ENCODE measurements around the gene CMSS1. TPM values are rescaled to one million over a fixed set of nuclear protein-coding genes. Genes with fewer than 3 reads are reported as not detected.

CMSS1 gene
- total and polyA plus RNA-seq, 11 donors = 13.5 to 48.4 (median 34.8) TPM

GRCh38 chr3:99868311-99868646 lies 50.6 kb downstream of the CMSS1 start:
- Histone ChIP-seq H3K27ac (peak overlapping the region in 4 of 12 donors; percentile 13 to 89 (median 18)), H3K27me3 (no peaks in the 10 kb centered on the region), H3K36me3 (peaks cover 0 to 56% (median 22%) of the 10 kb centered on the region in 9 donors), H3K9me3 (no peaks in the 10 kb centered on the region), H3K4me3 (peak overlapping the region in 2 of 12 donors; percentile 6 to 12), H3K4me1 (peaks cover 0 to 94% (median 59%) of the 10 kb centered on the region in 12 donors)
- no peak for DNase-seq
- TF ChIP-seq, protein P1, sequence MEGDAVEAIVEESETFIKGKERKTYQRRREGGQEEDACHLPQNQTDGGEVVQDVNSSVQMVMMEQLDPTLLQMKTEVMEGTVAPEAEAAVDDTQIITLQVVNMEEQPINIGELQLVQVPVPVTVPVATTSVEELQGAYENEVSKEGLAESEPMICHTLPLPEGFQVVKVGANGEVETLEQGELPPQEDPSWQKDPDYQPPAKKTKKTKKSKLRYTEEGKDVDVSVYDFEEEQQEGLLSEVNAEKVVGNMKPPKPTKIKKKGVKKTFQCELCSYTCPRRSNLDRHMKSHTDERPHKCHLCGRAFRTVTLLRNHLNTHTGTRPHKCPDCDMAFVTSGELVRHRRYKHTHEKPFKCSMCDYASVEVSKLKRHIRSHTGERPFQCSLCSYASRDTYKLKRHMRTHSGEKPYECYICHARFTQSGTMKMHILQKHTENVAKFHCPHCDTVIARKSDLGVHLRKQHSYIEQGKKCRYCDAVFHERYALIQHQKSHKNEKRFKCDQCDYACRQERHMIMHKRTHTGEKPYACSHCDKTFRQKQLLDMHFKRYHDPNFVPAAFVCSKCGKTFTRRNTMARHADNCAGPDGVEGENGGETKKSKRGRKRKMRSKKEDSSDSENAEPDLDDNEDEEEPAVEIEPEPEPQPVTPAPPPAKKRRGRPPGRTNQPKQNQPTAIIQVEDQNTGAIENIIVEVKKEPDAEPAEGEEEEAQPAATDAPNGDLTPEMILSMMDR (IDR thresholded peaks at IDR 0.05) = no peak
- no peak for TF ChIP-seq POLR2A (IDR thresholded peaks at IDR 0.05)
- WGBS, 4 donors = 0 to 12% (median 6%) methylated on average over 1 of the region's 1 CpG
- no peak for ATAC-seq
- intact Hi-C loops (cut with DNase I) = no loop called here

GRCh38 chr3:99869621-99870020 lies 52.0 kb downstream of the CMSS1 start:
- H3K9me3 ChIP-seq = no peaks in the 10 kb centered on the region
- no peaks in the 10 kb centered on the region for H3K27me3 ChIP-seq
- DNase-seq = no peak
- H3K27ac ChIP-seq = peak overlapping the region in 9 of 12 donors; percentile 0 to 89 (median 27)
- ATAC-seq = no peak
- intact Hi-C loops (cut with DNase I) = loop anchor here in 3 of 10 donors (10.0 kb wide), 3 partner anchors 55 to 175 kb away; no protein-coding TSS in a partner anchor
- H3K4me3 ChIP-seq = peak overlapping the region in 3 of 12 donors; percentile 2 to 77 (median 30)
- peaks cover 0 to 42% (median 20%) of the 10 kb centered on the region in 9 donors for H3K36me3 ChIP-seq
- TF ChIP-seq POLR2A (IDR thresholded peaks at IDR 0.05) = no peak
- TF ChIP-seq, protein P1 (IDR thresholded peaks at IDR 0.05) = no peak
- peaks cover 0 to 93% (median 60%) of the 10 kb centered on the region in 12 donors for H3K4me1 ChIP-seq
- WGBS, 4 donors = 72 to 80% (median 78%) methylated on average over 1 of the region's 1 CpG

DNA sequence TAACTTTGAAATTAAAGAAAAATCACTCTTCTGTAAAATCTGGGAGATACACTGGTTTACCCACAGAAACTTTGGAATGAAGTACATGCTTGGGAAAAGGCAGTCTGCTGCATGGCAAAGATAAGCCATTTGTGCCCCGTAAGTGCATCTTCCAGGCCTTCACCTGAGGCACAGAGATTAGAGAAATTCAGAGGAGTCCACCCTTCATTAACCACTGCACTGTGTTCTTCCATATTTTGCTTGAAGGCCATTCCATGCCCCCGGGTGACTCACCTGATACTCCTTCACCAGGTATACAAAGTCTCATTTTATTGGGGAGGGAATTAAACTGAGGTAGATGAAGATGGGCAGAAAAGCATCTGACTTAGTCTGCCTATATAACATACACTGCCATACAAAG lies 53.0 kb downstream of the CMSS1 start:
- intact Hi-C loops (cut with DNase I) = loop anchor here in 3 of 10 donors (10.0 kb wide), 3 partner anchors 54 to 174 kb away; no protein-coding TSS in a partner anchor
- peaks cover 0 to 93% (median 57%) of the 10 kb centered on the region in 12 donors for H3K4me1 ChIP-seq

More for the DNA sequence above, 53.0 kb downstream of the CMSS1 start:
- Histone ChIP-seq H3K27ac (peak overlapping the region in 8 of 12 donors; percentile 3 to 89 (median 28)), H3K36me3 (peaks cover 0 to 36% (median 20%) of the 10 kb centered on the region in 9 donors), H3K9me3 (no peaks in the 10 kb centered on the region), H3K27me3 (no peaks in the 10 kb centered on the region), H3K4me3 (peak overlapping the region in 7 of 12 donors; percentile 3 to 77 (median 30))
- TF ChIP-seq, protein P1 (IDR thresholded peaks at IDR 0.05) = no peak
- TF ChIP-seq POLR2A (IDR thresholded peaks at IDR 0.05) = no peak
- 84 to 88% (median 85%) methylated on average over 2 of the region's 2 CpGs for WGBS, 4 donors
- ATAC-seq = no peak
- no peak for DNase-seq

Measured in heart left ventricle (tissue), 16 donors.